SU-DHL-6 (cell line): Measurements from ENCODE around the gene ME1.
"Not testable (repeated sequence)": the region's sequence is repeated elsewhere in the genome, so short reads cannot be mapped to it uniquely, and the experiment has no call there.

Experiments
- H2AFZ ChIP-seq: fragments of 200-600 bp; sonication (generic); 2 replicates; pipeline ENCODE4 v1.6.1; 2014; ENCODE audit warnings: low read depth, mild to moderate bottlenecking, moderate library complexity, mixed read lengths, antibody characterized with exemption, low read length; ENCODE audit not compliant: severe bottlenecking
- H3F3A ChIP-seq: fragments of 200-600 bp; shearing (Covaris generic); 2 replicates; pipeline ENCODE4 v1.6.0; 2016; ENCODE audit warnings: antibody characterized with exemption, mild to moderate bottlenecking; ENCODE audit not compliant: insufficient read depth
- H3K27ac ChIP-seq: fragments of 200-600 bp; sonication (generic); 2 replicates; pipeline ENCODE4 v1.5.1; 2016; ENCODE audit warnings: low read depth, mild to moderate bottlenecking, low read length, moderate library complexity, mixed read lengths
- H3K27me3 ChIP-seq: fragments of 200-600 bp; sonication (generic), shearing (Covaris generic); 2 replicates; pipeline ENCODE4 v1.6.0; 2014; ENCODE audit warnings: mild to moderate bottlenecking, low read length
- H3K36me3 ChIP-seq: fragments of 200-600 bp; sonication (generic); 2 replicates; pipeline ENCODE4 v1.6.1; 2014; ENCODE audit warnings: mild to moderate bottlenecking, low read length, mixed read lengths
- H3K4me2 ChIP-seq: fragments of 300-600, 200-600 bp; shearing (Covaris generic), sonication (generic); 2 replicates; pipeline ENCODE4 v1.6.0; 2014; ENCODE audit warnings: low read length, low read depth, mild to moderate bottlenecking; ENCODE audit not compliant: poor library complexity, severe bottlenecking
- H3K4me3 ChIP-seq: fragments of 200-600 bp; sonication (generic); 2 replicates; pipeline ENCODE4 v1.5.1; 2014; ENCODE audit warnings: antibody characterized with exemption, low read length, mild to moderate bottlenecking, mixed read lengths; ENCODE audit not compliant: insufficient read depth, poor library complexity, severe bottlenecking
- H3K79me2 ChIP-seq: fragments of 200-600 bp; sonication (generic); 2 replicates; pipeline ENCODE4 v1.6.1; 2014; ENCODE audit warnings: mild to moderate bottlenecking, low read length, moderate library complexity; ENCODE audit not compliant: insufficient read depth
- H3K9ac ChIP-seq: fragments of 200-600 bp; sonication (generic); 2 replicates; pipeline ENCODE4 v1.7.0; 2014; ENCODE audit warnings: mild to moderate bottlenecking, low read length
- H3K9me2 ChIP-seq: fragments of 200-600 bp; sonication (generic); replicated peaks from 2 replicates; pipeline ENCODE4 v1.6.1; 2014; ENCODE audit warnings: low read length; ENCODE audit not compliant: insufficient read depth
- H3K9me3 ChIP-seq: fragments of 200-600 bp; sonication (generic); 2 replicates; pipeline ENCODE4 v1.6.1; 2014; ENCODE audit warnings: low read length, mixed read lengths; ENCODE audit not compliant: insufficient read depth
- H4K20me1 ChIP-seq: fragments of 200-600 bp; sonication (generic); 2 replicates; pipeline ENCODE4 v1.6.1; 2014; ENCODE audit warnings: low read depth, mild to moderate bottlenecking, antibody characterized with exemption, low read length, moderate library complexity, mixed read lengths
- EZH2phosphoT487 ChIP-seq: fragments of 200-600 bp; sonication (generic), shearing (Covaris generic); conservative IDR thresholded peaks from 2 replicates; pipeline ENCODE4 v1.6.1; 2018; ENCODE audit warnings: mild to moderate bottlenecking, antibody characterized with exemption, low read length, moderate library complexity, mixed read lengths
- TF ChIP-seq, protein P1 (sequence below): fragments of 200-600 bp; sonication (generic); IDR thresholded peaks from one replicate; pipeline ENCODE4 v1.5.1; 2017; ENCODE audit warnings: antibody characterized with exemption, mild to moderate bottlenecking, low read length, moderate library complexity; ENCODE audit not compliant: insufficient read depth, poor library complexity, severe bottlenecking

Gene ME1

DNA sequence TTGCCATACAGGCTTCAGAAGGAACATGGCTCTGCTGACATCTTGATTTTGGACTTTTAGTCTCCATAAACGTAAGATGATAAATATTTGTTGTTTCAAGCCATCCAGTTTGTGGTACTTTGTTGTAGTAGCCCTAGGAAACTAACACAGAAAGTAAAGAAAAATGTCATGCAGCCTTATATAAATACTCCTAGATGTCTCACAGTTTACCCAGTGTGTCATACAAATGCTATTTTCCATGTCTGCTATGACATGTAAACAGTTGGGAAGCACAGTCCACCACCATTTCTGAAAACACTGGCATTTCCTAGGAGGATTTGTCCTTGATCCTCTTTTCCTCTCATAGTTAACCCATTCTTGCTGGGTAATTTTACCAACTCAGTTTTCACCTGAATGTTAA, 30.6 kb upstream of the ME1 start:
- H2AFZ ChIP-seq: no peak overlapping the region
- TF ChIP-seq EZH2phosphoT487: no peak
- TF ChIP-seq, protein P1, sequence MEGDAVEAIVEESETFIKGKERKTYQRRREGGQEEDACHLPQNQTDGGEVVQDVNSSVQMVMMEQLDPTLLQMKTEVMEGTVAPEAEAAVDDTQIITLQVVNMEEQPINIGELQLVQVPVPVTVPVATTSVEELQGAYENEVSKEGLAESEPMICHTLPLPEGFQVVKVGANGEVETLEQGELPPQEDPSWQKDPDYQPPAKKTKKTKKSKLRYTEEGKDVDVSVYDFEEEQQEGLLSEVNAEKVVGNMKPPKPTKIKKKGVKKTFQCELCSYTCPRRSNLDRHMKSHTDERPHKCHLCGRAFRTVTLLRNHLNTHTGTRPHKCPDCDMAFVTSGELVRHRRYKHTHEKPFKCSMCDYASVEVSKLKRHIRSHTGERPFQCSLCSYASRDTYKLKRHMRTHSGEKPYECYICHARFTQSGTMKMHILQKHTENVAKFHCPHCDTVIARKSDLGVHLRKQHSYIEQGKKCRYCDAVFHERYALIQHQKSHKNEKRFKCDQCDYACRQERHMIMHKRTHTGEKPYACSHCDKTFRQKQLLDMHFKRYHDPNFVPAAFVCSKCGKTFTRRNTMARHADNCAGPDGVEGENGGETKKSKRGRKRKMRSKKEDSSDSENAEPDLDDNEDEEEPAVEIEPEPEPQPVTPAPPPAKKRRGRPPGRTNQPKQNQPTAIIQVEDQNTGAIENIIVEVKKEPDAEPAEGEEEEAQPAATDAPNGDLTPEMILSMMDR: no peak
- H3K27me3 ChIP-seq: no peaks in the 10 kb centered on the region
- H3F3A ChIP-seq: no peaks in the 10 kb centered on the region
- H3K9ac ChIP-seq: no peak overlapping the region
- H4K20me1 ChIP-seq: no peaks in the 10 kb centered on the region
- no peaks in the 10 kb centered on the region for H3K36me3 ChIP-seq
- H3K9me2 ChIP-seq: no peaks in the 10 kb centered on the region
- H3K4me3 ChIP-seq: no peak overlapping the region
- no peaks in the 10 kb centered on the region for H3K79me2 ChIP-seq
- H3K4me2 ChIP-seq: no peak overlapping the region
- H3K27ac ChIP-seq: no peak overlapping the region
- H3K9me3 ChIP-seq: no peaks in the 10 kb centered on the region

DNA sequence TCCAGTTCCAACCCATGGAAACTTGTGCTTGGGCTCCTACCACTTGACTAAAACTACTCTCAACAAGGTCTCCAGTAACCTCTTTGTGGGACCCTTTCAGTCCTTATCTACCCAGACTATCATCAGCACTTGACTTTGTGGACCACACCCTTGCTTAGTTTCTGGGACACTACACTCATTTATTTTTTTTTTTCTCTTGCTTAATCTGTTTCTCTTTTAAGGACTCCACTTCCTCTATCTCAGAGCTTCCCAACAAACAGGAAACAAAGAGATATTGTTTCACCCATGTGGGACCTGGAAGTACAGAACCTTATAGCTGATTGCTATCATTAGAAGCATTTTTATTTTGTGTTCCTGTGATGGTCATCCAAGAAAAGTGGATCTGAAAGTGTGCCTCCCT, 28.8 kb upstream of the ME1 start:
- Histone ChIP-seq H4K20me1 (no peaks in the 10 kb centered on the region), H3K27ac (no peak overlapping the region), H3F3A (no peaks in the 10 kb centered on the region), H2AFZ (no peak overlapping the region), H3K36me3 (no peaks in the 10 kb centered on the region), H3K27me3 (no peaks in the 10 kb centered on the region), H3K79me2 (no peaks in the 10 kb centered on the region), H3K9ac (no peak overlapping the region), H3K9me3 (no peaks in the 10 kb centered on the region), H3K4me2 (no peak overlapping the region), H3K9me2 (no peaks in the 10 kb centered on the region), H3K4me3 (no peak overlapping the region)
- TF ChIP-seq EZH2phosphoT487: no peak
- TF ChIP-seq, protein P1: no peak

DNA sequence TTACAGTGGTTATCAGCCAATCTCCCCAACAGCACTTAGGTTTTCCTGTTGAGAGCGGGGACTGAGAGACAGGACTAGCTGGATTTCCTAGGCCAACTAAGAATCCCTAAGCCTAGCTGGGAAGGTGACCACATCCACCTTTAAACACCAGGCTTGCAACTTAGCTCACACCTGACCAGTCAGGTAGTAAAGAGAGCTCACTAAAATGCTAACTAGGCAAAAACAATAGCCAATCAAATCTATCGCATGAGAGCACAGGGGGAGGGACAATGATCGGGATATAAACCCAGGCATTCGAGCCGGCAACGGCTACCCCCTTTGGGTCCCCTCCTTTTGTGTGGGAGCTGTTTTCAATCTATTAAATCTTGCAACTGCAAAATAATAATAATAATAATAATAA, 19.2 kb upstream of the ME1 start:
- not testable (repeated sequence) for H3K9me3 ChIP-seq, H3K27me3 ChIP-seq, H3K36me3 ChIP-seq, H3K79me2 ChIP-seq, H3K4me3 ChIP-seq, H2AFZ ChIP-seq, H3K27ac ChIP-seq, H3K4me2 ChIP-seq, H3F3A ChIP-seq, H3K9ac ChIP-seq, H4K20me1 ChIP-seq, H3K9me2 ChIP-seq

DNA sequence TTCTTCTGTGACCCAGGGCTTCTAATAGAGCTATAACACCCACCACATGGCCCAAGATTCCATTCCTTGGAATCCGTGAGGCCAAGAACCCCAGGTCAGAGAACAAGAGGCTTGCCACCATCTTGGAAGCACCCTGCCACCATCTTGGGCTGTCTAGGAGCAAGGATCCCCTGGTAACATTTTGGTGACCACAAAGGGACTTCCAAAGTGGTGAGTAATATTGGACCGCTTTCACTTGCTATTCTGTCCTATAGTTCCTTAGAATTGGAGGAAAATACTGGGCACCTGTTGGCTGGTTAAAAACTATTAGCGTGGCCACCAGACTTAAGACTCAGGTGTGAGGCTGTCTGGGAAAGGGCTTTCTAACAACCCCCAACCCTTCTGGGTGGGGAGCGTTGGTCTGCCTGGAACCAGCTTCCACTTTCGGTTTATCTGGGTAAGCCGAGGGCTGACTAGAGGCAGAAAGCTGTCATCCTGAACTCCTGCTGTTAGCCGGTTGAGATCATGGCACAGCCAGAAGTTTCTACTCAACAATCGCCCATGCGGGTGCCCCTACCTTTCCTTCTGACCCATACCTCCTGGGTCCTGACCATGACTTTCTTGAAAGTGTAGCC, 13.3 kb upstream of the ME1 start:
- not testable (repeated sequence) for H3F3A ChIP-seq, H3K27me3 ChIP-seq, H3K36me3 ChIP-seq, H3K4me3 ChIP-seq, H3K9me3 ChIP-seq, H2AFZ ChIP-seq, H3K4me2 ChIP-seq, H3K27ac ChIP-seq, H3K9me2 ChIP-seq, H3K79me2 ChIP-seq, H3K9ac ChIP-seq, H4K20me1 ChIP-seq
